HG03558 (cell line): ENCODE measurements around the gene ZBTB47.

Experiments
- ATAC-seq: cut with Tn5 transposase; IDR thresholded peaks from one replicate; pipeline ENCODE4 v1.9.1; 2021; ENCODE audit warnings: moderate number of reproducible peaks; ENCODE audit not compliant: unreplicated experiment; ENCODE audit errors: extremely low read depth

ZBTB47 gene

DNA sequence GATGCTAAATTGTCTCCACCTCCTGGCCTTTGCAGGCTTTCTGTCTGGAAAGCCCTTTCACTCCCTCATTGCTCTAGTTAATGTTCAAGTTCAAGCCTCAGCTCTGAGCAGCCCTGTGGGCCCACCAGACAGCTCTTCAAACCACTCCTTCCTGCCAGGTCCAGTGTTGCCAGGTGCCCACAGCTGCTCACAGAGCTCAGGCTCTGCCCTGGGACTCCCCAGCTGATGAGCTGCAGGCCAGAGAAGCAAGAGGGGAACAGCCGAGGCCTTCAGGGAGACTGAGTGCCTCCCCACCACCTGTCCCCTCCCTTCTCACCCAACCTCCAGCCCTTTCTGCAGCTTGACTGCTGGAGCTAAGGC, 1.3 kb upstream of the ZBTB47 start:
- no peak for ATAC-seq

DNA sequence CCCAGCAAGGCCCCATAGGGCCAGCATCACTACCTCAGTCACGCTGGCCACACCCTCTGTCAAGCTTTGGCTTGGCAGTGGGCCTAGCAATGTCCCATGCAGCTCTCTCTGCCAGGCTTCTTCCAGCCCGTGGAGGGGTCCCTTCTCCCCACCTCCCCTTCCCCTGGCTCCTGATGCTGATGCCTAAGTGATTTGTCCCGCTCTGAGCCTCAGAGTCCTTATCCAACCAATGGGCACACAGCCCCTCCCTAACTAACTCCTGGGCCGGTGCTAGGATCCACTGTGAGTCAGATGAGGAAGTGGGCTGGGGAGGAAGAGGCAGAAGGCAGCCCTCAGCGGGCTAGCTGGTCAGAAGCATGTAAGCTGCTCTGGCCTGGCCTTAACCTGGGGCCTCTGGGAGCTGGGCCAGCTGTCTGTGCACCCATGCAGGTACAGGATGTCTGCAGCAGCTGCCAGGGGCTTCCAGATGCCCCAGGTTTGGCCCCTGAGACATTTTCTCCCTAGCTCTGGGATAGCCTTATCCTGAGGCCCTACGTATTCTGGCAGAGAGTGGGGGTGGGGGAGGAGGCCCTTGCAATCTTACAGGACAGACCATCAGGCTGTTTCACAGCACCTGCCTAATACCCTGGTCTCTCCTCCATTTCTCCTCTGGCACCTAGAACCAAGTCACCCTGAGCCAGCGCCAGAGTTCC, 740 bp upstream of the ZBTB47 start:
- ATAC-seq = no peak

DNA sequence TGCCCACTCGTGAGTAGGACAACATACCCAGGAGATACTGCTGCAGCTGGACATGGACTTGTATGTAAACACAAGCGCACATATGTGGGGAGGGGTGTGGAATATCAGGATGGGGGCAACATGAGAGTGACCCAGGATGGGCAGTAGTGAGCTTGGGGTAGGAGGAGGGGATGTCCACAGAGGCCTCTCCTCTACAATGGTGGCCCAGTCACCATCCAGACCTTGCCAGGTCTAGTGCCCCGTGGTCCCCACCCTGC, 266 bp upstream of the ZBTB47 start:
- ATAC-seq = no peak

DNA sequence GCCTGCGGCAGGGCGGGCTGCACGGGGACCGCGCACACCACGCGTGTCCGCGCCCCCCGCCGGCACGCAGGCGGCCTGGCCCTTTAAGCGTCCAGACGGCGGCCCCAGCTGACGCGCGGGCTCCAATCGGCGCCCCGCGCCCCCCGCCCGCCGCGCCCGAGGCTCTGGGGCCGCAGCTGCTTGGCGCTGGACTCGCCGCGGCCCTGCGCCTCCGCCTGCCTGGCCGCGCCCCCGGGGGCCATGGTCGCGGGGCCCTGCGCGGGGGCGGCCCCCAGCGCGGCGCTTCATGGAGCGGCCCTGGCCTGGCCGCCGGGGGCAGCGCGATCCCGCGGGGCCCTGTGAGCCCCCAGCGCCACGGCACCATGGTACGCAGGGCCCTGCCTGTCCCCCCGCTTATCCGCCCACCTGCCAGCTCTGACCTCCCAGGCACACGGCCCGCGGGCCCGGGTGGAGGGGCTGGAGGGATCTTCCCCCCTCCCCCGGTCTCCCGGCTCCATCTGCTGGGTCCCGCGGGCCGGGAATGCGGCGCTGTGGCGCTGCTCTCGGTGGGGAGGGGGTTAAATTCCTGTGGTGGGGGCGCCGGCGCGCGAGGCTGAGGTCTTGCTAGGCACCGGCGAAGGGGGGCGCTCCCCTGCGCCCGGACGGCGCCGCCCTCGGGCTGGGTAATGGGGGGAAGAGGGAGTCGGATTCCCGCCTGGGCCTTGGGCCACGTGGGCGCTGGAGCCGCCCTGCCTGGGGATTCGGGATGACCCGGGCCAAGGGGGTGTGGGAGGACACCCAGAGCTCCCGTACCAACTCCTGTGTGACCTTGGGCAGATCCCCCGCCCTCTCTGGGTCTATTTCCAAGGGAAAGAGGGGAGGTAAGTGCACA, 1.1 kb downstream of the ZBTB47 start:
- no peak for ATAC-seq

DNA sequence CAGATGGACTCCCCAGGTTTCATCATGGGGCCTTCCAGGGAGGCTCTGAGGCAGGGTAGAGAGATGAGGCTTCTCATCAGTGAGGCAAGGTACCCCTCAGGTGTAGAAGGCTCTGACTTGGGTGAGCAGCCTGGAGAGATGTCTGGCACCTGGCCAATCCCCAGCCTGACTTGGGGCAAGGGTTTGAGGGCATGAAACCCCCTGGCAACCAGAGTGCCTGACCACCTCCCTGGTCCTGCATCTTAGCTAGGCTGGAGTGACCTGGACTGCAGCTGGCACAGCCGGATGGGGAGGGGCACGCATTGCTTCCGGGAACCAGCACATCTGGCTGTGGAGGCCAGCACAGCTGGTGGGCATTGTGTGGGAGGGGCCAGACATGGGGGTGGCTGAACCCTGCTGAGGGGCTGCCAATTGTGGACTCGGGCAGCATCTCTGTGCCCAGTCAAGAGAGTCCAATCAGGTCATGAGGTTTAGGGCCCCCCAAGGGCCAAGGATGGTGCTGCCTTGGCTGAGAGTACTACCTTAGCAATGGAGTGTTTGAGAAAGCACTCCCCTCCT, 1.9 kb downstream of the ZBTB47 start:
- no peak for ATAC-seq

DNA sequence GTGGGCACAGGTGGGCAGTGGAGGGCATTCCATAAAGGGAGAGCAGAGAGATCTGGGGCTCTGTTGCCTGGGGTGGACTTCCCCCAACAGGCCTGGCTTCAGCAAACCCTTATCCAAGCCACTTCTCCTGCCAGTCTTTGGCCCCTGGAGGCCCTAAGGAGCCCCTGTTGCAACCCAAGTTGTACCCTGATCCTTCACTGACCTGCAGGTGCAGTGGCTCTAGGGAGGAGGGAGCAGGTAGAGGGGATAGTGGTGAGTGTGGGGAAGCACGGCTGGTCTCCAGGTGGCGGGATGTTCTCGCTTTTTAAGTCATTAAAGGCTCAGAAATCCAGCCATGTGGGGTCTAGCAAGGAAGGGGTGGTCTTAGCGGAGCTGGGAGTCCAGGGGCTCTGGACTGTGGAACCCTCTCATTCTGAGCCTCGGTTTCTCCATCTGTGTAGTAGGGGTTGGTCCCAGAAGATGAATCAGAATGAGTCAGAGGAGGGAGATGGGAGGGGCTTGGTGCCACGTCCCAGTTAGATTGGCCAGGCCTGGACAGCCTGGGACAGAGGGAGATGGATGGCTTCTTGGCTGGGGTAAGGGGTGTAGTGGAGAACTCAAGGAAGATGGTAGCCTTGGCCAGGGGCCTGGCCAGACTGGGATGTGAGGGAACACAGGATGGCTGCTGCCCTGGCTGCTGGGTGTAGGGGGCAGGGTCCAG, 2.6 kb downstream of the ZBTB47 start:
- no peak for ATAC-seq

DNA sequence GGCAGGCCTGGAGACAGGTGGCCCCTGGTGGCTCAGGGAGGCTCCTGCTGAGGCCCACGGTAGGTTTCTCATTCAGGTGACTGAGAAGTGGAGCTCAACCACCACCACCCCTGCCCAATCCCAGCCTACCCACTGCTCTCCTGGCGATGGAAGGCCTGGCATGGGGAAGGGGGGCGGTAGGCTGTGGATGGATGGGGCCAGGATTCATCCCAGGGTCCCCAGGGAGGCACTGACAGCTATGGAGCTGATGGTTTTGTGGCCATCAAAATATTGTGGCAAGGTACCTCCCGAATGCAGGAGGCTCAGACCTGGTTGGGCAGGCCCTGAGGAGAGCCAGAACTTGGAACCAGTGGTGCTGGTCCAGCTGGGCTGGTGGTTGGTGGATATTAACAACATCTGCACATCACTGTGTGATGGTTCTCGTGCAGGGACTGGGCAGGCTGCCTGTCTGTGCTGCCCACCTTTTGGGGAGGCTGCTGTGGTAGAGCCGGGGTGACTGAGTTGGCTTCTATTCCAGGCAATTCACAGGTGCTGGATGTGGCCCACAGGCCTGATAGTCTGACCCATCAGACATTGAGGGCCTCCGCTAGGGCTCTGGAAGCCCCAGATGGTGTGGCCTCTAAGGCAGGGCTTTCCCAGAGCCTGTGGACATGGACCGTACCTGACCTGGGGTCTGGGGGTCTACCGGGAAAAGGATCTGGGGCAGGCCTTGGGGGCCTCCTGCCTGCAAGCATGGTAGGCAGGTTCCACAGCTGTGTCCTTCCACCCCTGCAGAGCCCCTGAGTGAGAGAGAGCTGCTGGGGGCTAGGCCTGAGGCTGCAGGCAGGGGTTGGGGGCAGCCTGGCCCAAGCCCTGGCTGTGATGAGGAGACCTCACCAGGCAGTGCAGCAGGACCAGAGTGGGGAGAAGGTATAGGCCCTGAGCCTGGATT, 3.4 kb downstream of the ZBTB47 start:
- no peak for ATAC-seq

DNA sequence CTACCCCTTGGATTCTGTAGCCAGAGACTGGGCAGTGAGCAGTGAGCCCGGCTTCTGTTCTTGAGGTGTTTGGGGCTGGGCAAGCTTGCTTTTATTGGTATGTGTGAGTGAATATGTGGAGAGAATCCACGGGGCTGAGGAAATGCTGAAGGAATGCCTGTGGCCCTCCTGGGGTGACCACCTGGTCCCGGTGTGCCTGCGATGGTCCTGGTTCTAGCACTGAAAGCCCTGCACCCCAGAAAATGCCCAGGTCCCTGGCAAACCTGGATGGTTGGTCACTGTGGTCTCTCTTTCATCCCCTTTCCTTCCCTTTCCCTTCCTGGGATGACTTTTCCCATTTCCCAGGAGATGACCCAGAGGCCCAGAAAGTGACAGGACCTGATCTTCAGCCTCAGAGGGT, 4.2 kb downstream of the ZBTB47 start:
- ATAC-seq = no peak

DNA sequence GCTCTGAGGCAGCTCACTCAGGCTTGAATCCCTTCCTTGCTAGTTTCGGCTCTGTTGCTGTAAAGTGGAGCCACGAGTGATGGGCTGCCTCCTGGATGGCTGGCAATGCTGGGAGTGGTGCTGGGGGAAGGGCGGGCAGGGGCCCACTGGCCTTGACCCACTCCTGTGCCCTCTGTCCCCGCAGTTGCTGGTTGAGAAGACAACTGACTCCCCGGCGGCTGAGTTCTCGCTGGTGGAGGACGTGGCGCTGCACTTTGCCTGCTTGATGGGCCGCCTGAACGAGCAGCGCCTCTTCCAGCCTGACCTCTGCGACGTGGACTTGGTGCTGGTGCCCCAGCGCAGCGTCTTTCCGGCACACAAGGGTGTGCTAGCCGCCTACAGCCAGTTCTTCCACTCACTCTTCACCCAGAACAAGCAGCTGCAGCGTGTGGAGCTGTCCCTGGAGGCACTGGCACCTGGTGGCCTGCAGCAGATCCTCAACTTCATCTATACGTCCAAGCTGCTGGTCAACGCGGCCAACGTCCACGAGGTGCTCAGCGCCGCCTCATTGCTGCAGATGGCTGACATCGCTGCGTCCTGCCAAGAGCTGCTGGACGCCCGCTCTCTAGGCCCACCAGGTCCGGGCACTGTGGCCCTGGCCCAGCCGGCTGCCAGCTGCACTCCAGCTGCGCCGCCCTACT, 4.7 kb downstream of the ZBTB47 start:
- no peak for ATAC-seq

DNA sequence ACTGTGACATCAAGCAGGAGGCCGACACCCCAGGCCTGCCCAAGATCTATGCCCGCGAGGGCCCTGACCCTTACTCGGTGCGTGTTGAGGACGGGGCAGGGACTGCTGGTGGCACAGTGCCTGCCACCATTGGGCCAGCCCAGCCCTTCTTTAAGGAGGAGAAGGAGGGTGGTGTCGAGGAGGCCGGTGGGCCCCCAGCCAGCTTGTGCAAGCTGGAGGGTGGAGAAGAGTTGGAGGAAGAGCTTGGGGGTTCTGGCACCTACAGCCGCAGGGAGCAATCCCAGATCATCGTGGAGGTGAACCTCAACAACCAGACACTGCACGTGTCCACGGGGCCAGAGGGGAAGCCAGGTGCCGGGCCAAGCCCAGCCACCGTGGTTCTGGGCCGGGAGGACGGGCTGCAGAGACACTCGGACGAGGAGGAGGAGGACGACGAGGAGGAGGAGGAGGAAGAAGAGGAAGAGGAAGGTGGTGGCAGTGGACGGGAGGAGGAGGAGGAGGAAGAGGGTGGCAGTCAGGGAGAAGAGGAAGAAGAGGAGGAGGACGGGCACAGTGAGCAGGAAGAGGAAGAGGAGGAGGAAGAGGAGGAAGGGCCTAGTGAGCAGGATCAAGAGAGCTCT, 5.4 kb downstream of the ZBTB47 start:
- ATAC-seq = no peak

DNA sequence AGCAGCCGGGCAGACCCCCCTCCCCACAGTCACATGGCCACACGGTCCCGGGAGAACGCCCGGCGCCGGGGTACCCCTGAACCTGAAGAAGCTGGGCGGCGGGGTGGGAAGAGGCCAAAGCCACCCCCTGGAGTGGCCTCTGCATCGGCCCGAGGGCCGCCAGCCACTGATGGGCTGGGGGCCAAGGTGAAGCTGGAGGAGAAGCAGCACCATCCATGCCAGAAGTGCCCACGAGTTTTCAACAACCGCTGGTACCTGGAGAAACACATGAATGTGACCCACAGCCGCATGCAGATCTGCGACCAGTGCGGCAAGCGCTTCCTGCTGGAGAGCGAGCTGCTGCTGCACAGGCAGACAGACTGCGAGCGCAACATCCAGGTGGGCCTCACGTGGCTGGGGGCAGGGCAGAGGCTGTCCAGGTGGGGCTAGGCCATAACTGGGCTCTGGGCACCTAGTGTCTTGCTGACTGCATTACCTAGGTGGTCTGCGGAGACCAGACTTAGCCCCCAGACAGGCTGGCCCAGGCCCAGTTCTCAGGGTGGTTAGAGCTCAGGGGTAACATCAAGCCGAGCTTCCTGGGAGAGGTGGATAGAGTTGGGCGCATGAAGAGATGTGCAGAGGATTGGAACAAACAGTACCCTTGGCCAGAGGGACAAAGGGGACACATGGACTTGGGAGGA, 6.1 kb downstream of the ZBTB47 start:
- no peak for ATAC-seq

DNA sequence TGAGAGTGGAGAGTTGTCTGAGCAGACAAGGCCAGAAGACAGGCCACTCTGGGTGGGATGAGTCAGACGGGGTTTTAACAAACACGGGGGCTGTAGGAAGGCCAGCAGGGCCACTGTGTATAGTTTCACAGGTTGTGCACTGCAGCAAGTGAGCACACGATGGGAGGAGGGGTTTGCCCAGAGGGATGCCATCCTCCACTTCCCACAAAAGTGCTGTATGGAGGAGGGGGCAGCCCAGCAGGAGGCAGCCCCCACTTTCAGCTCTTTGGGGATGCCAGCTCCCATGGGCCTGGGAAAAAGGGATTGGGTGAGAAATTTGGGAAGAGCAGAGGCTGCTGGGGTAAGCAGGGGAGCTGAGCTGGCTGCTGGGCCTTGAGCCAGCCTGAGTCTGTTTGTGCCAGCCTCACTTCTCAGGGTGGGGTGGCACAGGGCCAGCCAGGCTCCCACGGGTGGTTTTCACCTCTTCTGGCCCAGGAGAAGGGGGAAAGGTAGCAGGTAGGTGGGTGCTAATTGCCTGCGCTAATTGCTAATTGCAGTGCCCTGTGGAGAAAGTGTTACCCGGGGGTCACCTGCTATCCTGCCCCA, 6.7 kb downstream of the ZBTB47 start:
- no peak for ATAC-seq

DNA sequence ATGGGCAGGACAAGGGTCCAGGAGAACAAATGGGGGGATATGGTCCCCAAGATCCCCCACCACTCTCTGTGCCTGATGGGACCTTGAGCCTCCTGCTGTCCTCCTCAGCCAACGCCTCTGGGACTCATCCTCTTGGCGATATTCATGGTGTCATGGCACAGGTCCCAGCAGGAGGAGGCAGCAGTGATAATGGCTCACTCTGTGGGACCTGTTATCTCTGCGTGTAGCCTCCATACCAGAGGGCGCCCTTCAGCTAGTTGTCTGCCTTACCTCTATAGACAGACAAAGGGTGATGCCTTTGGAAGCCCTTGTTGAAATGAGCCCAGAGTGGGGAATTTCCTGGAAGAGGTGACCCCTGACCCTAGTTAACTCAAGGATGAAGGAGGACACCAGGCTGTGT, 7.4 kb downstream of the ZBTB47 start:
- ATAC-seq = no peak

DNA sequence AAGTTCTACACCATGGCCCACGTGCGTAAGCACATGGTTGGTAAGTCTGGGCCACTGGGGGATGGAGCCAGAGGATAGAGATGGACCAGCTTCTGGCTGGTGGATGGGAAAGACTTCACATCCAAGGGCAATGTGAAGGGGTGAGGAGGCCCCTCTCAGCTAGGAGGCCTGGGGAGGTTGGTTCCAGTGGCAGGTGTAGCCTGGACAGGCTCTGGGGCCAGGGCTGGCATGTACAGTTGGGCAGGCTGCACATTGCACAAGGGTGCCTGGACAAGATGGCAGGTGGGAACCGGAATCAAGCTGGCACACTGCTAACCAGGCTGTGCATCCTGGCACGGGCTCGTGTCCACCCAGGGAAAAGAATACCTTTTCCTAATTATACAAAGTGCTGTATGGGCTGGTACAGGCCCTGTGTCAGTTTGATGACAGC, 8.1 kb downstream of the ZBTB47 start:
- no peak for ATAC-seq

DNA sequence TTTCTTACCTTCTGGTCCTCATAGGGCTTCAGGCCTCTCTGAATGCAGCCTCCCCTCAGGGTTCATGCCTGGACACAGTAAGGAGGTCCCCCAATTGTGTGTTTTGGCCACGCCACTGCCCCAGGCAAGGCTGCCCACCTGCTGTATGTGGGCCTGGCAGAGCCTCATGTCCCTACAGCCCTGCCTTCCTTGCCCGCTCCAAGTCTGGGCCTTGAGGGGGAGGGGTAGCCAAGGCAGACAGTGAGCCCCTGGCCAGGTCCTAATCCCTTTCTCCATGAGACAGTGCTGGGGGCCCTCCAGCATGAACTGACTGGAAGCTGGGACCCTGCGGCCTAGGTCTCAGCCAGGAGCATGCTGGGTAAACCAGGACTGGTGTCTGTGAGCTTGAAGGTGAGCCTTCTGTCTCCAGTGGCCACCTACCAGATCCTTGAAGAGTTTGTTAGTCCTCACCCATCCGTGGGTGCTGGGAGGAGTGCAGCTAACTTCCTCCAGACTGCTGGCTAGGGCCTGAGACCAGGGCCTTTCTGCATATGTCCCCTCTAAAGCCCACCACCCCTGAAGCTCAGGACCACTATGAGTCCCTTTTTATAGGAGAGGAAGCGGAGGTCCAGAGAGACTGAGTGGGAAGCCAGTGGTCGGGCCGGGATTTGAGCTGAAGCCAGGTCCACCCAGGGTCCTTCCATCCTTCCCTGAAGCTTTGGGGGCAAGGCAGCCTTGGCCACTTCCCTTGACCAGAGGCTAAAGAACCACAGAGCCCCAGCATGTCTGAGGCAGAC, 8.7 kb downstream of the ZBTB47 start:
- ATAC-seq = no peak

DNA sequence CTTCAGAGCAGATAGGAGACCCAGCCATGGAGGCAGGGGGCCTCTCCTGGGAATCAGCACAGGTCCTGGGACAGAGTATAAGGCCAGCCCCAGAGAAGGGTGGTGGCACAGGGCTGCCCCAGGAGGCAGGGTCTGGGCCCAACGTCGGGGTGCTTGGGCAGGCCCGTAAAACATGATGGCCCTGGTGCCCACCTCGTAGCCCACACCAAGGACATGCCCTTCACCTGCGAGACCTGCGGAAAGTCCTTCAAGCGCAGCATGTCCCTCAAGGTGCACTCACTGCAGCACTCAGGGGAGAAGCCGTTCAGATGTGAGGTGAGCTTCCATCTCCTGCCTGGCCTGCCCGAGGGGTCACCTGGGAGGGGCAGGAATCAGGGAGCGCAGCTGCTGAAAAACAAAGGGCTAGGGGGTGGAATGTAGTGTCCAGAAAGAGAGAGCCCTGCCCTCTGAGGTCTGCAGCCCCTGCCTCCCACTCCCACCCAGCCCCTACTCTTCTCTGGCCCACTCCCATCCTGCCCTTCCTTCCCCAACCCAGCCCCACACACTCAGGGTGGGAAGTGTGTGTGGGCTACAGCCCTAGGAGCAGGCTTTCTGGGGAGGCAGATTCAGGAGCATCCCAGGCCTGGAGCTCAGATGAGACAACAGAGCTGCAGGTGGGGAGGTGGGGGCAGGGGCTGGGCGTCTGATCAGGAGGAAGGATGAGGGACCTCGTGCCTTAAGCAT, 9.5 kb downstream of the ZBTB47 start:
- ATAC-seq = no peak
